Left cardiac atrium (tissue), 4 donors: ENCODE measurements around the gene FRY. TPM values are rescaled to one million over a fixed set of nuclear protein-coding genes. Genes with fewer than 3 reads are reported as not detected.

Source experiments
- ATAC-seq, 2 donors: fragments of 200-7000 bp; cut with Tn5 transposase; one replicate each; pipeline ENCODE4 v1.9.1; 2020; ENCODE audit warnings: mild to moderate bottlenecking in 2 of 2, moderate library complexity in 2 of 2
- DNase-seq: peaks from one replicate; pipeline ENCODE4 v3.0.0-alpha.2; 2020
- intact Hi-C, 2 donors: fragments of 100-400 bp; cut with DNase I; formaldehyde crosslinking; loops; one replicate each; pipeline versions ENCODE4 v1.14.1 to v1.15.1; 2022 to 2023
- total RNA-seq, 2 donors: library from RNA; stranded (reverse); fragmentation: NEBNext Ultra II Directional; extraction: Animal tissue kit (Norgen Biotek cat#: 25700); gene quantifications; one replicate each; pipeline ENCODE4 v1.2.1, GENCODE V29; 2021
- donor health status: DM: no; HTN: yes; CAD: no.
- donor health status: DM: no; HTN: yes; CAD: no; lungs with severe emphysema.
- donor health status: DM: yes; HTN: yes; CAD: no.
- donor health status: Dilated cardiomyopathy.

Gene FRY
- total RNA-seq, 2 donors from 2014 or later, result 91.1 to 93.5 TPM

- no peak for ATAC-seq
- no peak for DNase-seq
- intact Hi-C loops, result no loop called here
These were observed 292.3 kb downstream of the FRY start for GRCh38 chr13:32323912-32324311.

- ATAC-seq (no peak), DNase-seq (no peak)
- intact Hi-C loops, result no loop called here
These were observed 298.9 kb downstream of the FRY start for GRCh38 chr13:32330441-32330840.

- ATAC-seq (no peak), DNase-seq (no peak)
- intact Hi-C loops, result no loop called here
These were observed 303.1 kb downstream of the FRY start for GRCh38 chr13:32334671-32335070.

GRCh38 chr13:32340914-32341313, 309.3 kb downstream of the FRY start:
- intact Hi-C loops, result no loop called here
- ATAC-seq (no peak), DNase-seq (no peak)

- ATAC-seq, result no peak
- intact Hi-C loops, result no loop called here
- DNase-seq, result no peak
These were observed 316.1 kb downstream of the FRY start for GRCh38 chr13:32347651-32348050.
